Upper lobe of left lung (tissue), 4 donors: Measurements from ENCODE around the gene IER3.
"Not testable (repeated sequence)": the region's sequence is repeated elsewhere in the genome, so short reads cannot be mapped to it uniquely, and the experiment has no call there.

ENCODE experiments used
- CTCF ChIP-seq, 6 experiments: fragments of 450-650 bp in 4 of 6; fragments of 200-600 bp in 2 of 6; sonication (generic) in 2 of 6; IDR thresholded peaks; one replicate each; pipeline ENCODE4 v1.5.1; 2016 to 2019; ENCODE audit warnings: antibody characterized with exemption in 6 of 6
- POLR2A ChIP-seq, 4 donors: fragments of 450-650 bp; IDR thresholded peaks; one replicate each; pipeline ENCODE4 v1.5.1; 2016 to 2017; ENCODE audit warnings: antibody characterized with exemption in 4 of 4, mild to moderate bottlenecking in 2 of 4

- TF ChIP-seq POLR2A, CTCF (IDR thresholded peaks at IDR 0.05): not testable (repeated sequence)
Observed at GRCh38 chr6:30723159-30723842, 21.0 kb downstream of the IER3 start.
